ENCODE data around the gene ZNF331. TPM values are rescaled to one million over a fixed set of nuclear protein-coding genes. Genes with fewer than 3 reads are reported as not detected.
A peak's percentile ranks its signal among the peaks of the same experiment; 100 is the strongest.

ZNF331 gene
- total RNA-seq, 4 donors from 2014 or later: 3.7 to 15.7 (median 5.8) TPM

DNA sequence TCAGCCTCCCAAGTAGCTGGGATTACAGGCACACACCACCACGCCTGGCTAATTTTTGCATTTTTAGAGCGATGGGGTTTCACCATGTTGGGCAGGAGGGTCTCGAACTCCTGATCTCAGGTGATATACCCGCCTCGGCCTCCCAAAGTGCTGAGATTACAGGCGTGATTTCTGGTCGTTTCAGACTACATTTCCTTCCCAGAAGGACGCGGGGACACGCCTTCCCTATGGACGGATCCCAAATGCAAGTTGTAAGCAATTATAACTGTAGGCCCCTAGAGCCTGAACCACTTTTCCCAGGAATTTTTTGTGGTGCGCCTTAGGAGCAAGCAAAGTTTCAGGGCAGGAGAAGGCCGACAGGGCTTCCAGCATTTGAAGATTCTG, 17.8 kb upstream of the ZNF331 start:
- 67 to 78% methylated on average over 3 to 13 of the region's 13 CpGs for WGBS, 2 donors (ENCODE audit: low coverage in 1 of 2)
- Histone ChIP-seq H3K4me1 (peaks cover 4 to 15% (median 7%) of the 10 kb centered on the region in 4 donors), H3K4me3 (peak overlapping the region in 3 of 4 donors; percentile 43 to 64 (median 52)), H3K27me3 (no peaks in the 10 kb centered on the region), H3K27ac (peak overlapping the region; percentile 71 to 87 (median 82)), H3K36me3 (no peaks in the 10 kb centered on the region), H3K9me3 (peaks cover 0 to 5% of the 10 kb centered on the region in 2 donors)
- no peak for DNase-seq
- intact Hi-C loops (cut with DNase I; ENCODE audit: low total_unique reads) (no loop called here), in situ Hi-C loops (cut with MboI; ENCODE audit: low pct_ligation_motif_present in 1 of 4, low pct_unique_long_range_greater_than_20kb in 1 of 4, low sequenced_read_pairs in 3 of 4) (no loop called here)
- TF ChIP-seq POLR2A (IDR thresholded peaks at IDR 0.05) (no peak), POLR2AphosphoS5 (IDR thresholded peaks at IDR 0.05) (no peak), CTCF (IDR thresholded peaks at IDR 0.05) (no peak), EP300 (IDR thresholded peaks at IDR 0.05; ENCODE audit: low read depth) (no peak)

DNA sequence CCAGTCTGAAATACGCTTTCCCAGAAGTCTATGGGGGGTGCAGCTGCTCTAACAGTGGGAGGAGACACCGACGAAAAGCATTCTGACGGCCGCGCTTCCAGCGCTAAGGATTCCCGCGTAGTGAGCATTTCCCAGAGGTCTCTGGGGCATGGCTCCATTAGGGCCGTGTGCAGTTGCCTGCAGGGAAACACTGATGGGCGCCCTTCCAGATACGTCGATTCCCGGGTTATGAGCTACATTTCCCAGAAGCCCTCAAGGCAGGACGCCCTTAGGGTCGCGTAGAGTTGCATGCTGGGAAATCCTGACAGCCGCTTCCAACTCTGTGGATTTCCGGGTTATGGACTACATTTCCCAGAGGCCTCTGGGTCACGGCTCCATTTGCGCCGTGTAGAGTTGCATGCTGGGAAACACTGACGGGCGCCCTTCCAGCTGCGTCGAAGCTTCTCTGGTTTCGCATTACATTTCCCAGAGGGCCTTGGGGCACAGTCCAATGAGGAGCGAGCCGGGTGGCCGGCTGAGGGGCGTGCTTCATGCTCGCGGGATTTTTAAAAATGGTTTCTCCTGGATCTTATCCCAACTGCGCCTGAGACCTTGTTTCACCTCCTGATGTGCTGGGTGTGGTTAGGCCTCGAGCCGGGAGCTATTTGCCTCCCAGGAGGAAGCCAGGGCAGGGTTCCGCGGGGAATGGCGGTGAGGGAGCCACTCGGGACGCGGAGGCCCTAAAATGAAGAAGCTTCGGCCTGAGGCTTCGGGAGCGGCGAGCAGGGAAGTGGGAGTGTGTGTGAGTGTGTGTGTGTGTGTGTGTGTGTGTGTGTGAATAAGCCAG, 17.2 kb upstream of the ZNF331 start:
- peaks cover 5% of the 10 kb centered on the region in 2 donors for H3K9me3 ChIP-seq
- in situ Hi-C loops (cut with MboI; ENCODE audit: low pct_ligation_motif_present in 1 of 4, low pct_unique_long_range_greater_than_20kb in 1 of 4, low sequenced_read_pairs in 3 of 4): no loop called here
- WGBS, 2 donors (ENCODE audit: low coverage in 1 of 2): 4% methylated on average over 46 of the region's 46 CpGs; no CpG with 5 or more reads in 1 of the 2 donors
- intact Hi-C loops (cut with DNase I; ENCODE audit: low total_unique reads): no loop called here
- H3K4me1 ChIP-seq: peaks cover 4 to 15% (median 7%) of the 10 kb centered on the region in 4 donors
- peak overlapping the region; percentile 71 to 87 (median 82) for H3K27ac ChIP-seq
- peak; percentile 94 for DNase-seq
- H3K36me3 ChIP-seq: no peaks in the 10 kb centered on the region
- no peaks in the 10 kb centered on the region for H3K27me3 ChIP-seq
- TF ChIP-seq CTCF (IDR thresholded peaks at IDR 0.05) (no peak), EP300 (IDR thresholded peaks at IDR 0.05; ENCODE audit: low read depth) (peak; percentile 96), POLR2A (IDR thresholded peaks at IDR 0.05) (no peak), POLR2AphosphoS5 (IDR thresholded peaks at IDR 0.05) (peak; percentile 78 to 93 (median 82))
- H3K4me3 ChIP-seq: peak overlapping the region; percentile 23 to 64 (median 48)

- peak overlapping the region; percentile 23 to 64 (median 48) for H3K4me3 ChIP-seq
- 27 to 38% methylated on average over 6 to 31 of the region's 33 CpGs for WGBS, 2 donors (ENCODE audit: low coverage in 1 of 2)
- intact Hi-C loops (cut with DNase I; ENCODE audit: low total_unique reads) (no loop called here), in situ Hi-C loops (cut with MboI; ENCODE audit: low pct_ligation_motif_present in 1 of 4, low pct_unique_long_range_greater_than_20kb in 1 of 4, low sequenced_read_pairs in 3 of 4) (no loop called here)
- TF ChIP-seq POLR2A (IDR thresholded peaks at IDR 0.05) (no peak), POLR2AphosphoS5 (IDR thresholded peaks at IDR 0.05) (no peak), CTCF (IDR thresholded peaks at IDR 0.05) (no peak), EP300 (IDR thresholded peaks at IDR 0.05; ENCODE audit: low read depth) (no peak)
- no peak for DNase-seq
- no peaks in the 10 kb centered on the region for H3K36me3 ChIP-seq
- peaks cover 11% of the 10 kb centered on the region in 2 donors for H3K9me3 ChIP-seq
- peak overlapping the region in 1 of 4 donors; percentile 71 for H3K27ac ChIP-seq
- H3K27me3 ChIP-seq: no peaks in the 10 kb centered on the region
- H3K4me1 ChIP-seq: peaks cover 4 to 15% (median 7%) of the 10 kb centered on the region in 4 donors
Measured at GRCh38 chr19:53521373-53522202, 16.4 kb upstream of the ZNF331 start.

DNA sequence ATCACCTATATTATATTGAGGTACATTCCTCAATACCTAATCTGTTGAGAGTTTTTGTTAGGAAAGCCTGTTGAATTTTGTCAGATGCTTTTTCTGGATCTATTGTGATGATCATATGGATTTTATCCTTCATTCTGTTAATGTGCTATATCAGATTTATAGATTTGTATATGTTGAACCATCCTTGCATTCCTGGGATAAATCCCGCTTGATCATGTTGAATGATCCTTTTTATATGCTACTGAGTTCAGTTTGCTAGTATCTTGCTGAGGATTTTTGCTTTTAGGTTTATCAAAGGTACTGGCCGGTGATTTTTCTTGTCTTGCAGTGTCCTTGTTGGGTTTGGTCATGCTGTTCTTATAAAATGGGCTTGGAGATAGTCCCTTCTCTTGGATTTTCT, 12.0 kb upstream of the ZNF331 start:
- in situ Hi-C loops (cut with MboI; ENCODE audit: low pct_ligation_motif_present in 1 of 4, low pct_unique_long_range_greater_than_20kb in 1 of 4, low sequenced_read_pairs in 3 of 4): no loop called here
- H3K4me3 ChIP-seq: no peak overlapping the region
- no peaks in the 10 kb centered on the region for H3K36me3 ChIP-seq
- peaks cover 5 to 16% of the 10 kb centered on the region in 2 donors for H3K9me3 ChIP-seq
- TF ChIP-seq EP300 (IDR thresholded peaks at IDR 0.05; ENCODE audit: low read depth): no peak
- TF ChIP-seq CTCF (IDR thresholded peaks at IDR 0.05): no peak
- no peak for TF ChIP-seq POLR2AphosphoS5 (IDR thresholded peaks at IDR 0.05)
- no peak for TF ChIP-seq POLR2A (IDR thresholded peaks at IDR 0.05)
- H3K27ac ChIP-seq: no peak overlapping the region
- intact Hi-C loops (cut with DNase I; ENCODE audit: low total_unique reads): no loop called here
- WGBS, 2 donors (ENCODE audit: low coverage in 1 of 2): 100% methylated on average over 1 to 2 of the region's 2 CpGs
- no peaks in the 10 kb centered on the region for H3K27me3 ChIP-seq
- peaks cover 4 to 9% (median 7%) of the 10 kb centered on the region in 4 donors for H3K4me1 ChIP-seq
- DNase-seq: no peak
